Suppressor macrophage treated with lipopolysaccharide for 1 hour (primary cell): ENCODE data around the gene RWDD3.

ENCODE experiments used
- DNase-seq, 3 donors: peaks; one replicate each; pipeline ENCODE4 v3.0.0-alpha.2; 2020 to 2022

RWDD3 gene, protein sequence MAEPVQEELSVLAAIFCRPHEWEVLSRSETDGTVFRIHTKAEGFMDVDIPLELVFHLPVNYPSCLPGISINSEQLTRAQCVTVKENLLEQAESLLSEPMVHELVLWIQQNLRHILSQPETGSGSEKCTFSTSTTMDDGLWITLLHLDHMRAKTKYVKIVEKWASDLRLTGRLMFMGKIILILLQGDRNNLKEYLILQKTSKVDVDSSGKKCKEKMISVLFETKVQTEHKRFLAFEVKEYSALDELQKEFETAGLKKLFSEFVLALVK

GRCh38 chr1:95233737-95234500 lies at the start of gene RWDD3:
Gene RWDD3 (plus strand): TSS chr1:95234210. CDS start chr1:95234231, 21 bp downstream.
- DNase-seq: peak; percentile 94 to 99 (median 98)

GRCh38 chr1:95186149-95186548 lies 47.9 kb upstream of the RWDD3 start:
- DNase-seq: no peak

DNA sequence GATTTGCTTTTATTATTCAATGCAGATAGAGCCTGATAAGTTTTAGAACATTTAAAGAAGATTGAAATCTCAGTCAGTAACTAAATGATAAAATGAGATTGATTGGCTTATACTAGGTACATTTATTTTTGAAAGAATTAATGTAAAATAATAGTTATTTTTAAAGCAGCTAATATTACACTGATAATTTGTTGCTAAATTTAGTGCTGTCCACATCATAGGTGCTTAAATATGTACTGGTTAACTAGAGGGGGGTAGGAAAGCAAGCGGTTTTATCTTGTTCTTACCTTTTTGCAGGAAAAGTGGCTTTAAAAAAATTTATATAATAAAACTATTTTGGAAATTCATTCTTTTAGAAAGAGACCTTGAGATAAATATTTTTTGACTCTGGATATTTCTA lies 40.4 kb upstream of the RWDD3 start:
- DNase-seq: no peak

DNA sequence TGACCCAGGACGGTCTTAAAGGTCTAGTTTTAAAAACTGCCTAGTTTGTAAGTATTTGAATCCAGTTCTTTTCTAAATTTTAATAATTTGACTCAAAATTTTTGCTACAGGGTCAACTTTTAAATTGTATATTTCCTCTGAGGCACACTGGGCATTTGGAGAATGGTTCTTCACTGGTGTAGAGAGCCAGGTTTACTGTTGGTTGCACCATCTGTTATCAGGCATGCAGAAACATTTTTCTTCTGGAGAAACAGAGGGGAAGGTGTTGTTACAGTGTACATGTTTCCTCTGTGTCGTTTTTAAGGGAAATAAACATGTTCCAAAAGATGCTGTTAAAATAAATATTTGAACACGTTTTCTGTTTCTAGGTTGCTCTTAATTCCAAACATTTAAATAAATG lies 39.0 kb upstream of the RWDD3 start:
- DNase-seq: no peak

DNA sequence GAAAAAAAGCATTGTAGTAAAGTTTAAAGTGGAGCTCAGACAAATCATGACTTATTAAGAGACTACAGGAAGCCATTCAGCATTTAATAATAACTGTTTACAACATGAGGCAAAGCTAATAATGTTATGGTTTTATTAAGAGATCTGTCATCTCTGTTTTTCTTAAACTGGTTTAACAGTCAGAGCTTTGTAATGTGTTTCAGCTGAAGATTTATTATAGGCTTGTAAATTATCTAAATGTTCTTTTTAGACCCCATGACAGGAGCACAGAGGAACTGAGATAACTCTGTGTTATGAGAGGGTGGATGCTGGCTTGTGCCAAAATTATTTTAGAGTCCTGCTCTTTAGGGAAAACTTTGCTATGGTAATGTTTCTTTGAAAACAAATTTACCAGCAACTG lies 38.0 kb upstream of the RWDD3 start:
- DNase-seq: no peak

- no peak for DNase-seq
These were observed 36.3 kb upstream of the RWDD3 start for GRCh38 chr1:95197616-95198252.

DNA sequence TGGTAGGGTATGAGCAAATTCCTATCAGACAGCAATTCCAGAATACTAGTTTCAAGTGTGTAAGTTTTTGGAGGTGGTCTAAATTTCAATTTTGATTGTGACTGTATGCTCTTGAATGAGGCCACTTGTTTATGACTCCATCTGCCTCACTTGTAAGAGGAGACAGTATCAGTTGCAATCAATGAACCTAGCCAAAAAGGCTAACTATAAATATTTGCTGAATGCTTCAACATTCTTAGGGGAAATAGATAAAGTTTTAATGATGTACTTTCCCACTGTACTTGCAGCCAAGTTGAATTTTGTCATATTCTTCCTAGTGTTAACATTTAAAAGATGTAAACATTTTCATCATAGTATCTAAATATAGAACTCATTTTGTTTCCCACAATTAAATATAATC lies 32.1 kb upstream of the RWDD3 start:
- DNase-seq: no peak

GRCh38 chr1:95203908-95204437 lies 30.0 kb upstream of the RWDD3 start:
- DNase-seq: no peak

DNA sequence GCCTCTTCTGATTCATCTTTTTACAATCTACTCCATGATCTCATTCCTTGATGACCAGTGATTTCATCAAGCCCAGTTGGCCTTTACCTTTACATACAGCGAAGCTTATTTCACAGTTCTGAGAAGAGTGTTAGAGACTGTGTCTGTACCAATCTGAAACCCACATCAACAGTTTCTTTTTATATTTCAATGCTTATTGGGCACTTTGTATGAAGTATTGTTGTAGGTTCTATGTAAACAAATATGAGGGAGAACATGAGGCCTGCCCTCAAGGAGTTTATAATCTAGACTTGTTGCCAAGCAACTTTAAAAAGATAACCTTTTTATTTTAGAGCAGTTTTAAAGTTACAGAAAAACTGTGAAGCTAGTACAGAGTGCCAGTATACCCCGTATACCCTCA lies 27.5 kb upstream of the RWDD3 start:
- DNase-seq: no peak

DNA sequence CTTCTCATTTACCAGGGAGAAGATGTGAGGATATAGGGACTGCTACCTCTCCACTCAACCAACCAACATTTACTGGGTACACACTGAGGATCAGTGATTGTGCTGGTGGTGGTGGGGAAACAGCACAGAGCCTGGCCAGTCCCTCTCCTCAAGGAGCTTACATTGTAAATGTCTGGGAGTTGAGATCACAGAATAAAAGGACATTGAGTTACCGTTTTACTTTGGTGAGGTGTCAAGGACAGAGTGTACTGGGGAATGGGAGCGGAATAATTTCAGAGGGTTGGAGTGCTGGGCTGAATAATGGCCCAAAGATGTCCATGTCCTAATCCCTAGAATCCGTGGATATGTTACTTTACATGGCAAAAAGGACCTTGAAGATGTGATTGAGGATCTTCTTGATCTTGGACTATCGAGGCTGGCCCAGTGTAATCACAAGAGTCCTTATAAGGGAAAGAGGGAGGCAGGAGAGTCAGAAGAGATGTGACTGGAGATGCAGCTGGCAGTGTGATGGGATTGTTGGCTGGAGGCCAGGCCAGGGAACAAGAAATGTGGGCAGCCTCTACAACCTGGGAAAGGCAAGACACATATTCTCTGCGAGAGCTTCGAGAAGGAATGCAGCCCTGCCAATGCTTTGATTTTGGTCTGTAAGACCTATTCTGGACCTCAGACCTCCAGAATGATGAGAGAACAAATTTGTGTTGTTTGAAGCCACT lies 26.6 kb upstream of the RWDD3 start:
- DNase-seq: no peak

- no peak for DNase-seq
These were observed 25.1 kb upstream of the RWDD3 start for GRCh38 chr1:95208876-95209275.

DNA sequence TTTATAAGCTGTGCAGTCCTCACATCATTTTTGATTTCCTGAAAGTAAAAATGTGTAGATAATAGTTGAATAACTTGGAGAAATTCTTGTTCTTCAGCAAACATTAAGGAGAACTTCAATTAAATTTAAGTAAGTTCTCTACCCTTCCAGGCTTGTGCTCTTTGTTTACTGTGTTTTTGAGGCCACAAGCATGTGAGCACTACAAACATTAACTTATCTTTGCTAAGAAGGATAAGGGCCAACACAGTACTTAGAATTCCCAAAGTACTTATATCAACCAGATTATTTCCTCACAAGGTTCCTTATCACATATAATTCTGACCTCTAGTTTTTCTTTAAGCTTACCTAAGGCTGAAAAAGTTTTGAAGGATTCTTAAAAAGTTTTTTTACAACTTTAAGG lies 24.7 kb upstream of the RWDD3 start:
- no peak for DNase-seq

DNA sequence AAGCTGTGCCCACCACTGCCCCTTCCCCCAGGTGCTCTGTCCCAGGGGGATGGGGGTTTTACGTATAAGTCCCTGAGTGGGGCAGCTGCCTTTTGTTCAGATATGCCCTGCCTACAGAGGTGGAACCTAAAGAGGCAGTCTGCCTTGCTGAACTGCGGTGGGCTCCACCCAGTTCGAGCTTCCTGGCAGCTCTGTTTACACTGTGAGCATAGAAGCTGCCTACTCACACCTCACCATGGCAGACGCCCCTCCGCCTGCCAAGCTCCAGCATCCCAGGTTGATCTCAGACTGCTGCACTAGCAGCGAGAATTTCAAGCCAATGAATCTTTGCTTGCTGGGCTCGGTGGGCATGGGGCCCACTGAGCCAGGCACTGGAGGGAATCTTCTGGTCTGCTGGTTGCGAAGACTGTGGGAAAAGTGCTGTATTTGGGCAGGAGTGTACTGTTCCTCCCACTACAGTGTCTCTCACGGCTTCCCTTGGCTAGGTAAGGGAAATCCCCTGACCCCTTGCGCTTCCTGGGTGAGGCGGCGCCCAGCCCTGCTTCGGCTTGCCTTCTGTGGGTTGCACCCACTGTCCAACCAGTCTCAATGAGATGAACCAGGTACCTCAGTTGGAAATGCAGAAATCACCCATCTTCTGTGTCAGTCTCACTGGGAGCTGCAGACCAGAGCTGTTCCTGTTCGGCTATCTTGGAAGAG lies 17.6 kb upstream of the RWDD3 start:
- no peak for DNase-seq

DNA sequence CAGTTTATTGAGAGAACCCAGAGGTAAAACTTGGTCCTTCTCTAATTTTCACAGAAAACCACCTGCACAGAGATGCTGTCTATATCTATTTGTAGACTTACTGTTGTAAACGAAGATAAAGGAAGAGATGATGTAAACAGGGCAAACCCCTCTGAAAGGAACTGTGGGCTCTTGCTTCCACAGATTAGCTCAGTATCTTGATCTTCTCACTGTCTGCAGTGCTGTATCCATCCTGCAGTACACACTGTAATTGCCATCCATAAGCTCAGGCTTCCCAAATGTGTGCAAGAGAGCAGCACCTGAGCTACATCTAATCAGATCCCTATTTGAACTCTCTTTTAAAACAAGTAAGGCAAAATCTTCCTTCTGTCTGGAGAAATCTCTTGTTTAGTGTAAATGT lies 16.6 kb upstream of the RWDD3 start:
- DNase-seq: no peak

DNA sequence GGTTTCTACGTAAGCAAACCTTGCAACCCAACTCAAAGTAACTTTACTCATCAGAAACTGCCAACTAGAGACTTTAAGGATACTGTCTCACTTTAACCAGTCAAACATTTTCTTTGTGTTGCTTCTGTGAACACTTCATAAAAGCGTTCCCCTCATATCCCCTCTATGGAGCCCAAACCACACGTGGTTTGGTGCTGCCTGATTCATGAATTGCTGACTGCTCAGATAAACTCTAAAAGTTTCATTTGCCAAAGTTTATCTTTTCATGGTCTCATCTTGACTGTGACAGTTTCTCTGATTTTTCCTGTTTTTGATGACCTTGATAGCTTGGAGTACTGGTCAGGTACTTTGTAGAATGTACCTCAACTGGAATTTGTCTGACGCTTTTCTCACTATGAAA lies 14.6 kb upstream of the RWDD3 start:
- no peak for DNase-seq

DNA sequence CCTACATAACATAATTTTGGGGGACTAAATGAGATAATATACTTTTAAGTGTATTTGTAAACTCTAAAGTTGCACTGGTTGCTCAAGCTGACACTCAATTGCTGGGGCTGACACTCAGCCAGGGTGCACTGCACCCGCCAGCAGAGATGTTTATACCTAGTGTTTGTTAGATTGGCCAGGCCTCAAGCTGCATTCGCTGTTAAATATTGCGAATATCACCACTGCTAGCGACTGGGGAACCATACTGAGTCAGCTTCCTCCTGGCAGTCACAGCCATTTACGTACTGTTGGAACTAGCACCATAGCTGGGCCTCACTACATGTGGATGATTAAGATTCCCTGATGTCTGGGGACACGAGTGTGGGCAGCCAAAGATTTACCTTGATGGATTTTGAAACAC lies 12.7 kb upstream of the RWDD3 start:
- DNase-seq: no peak

- no peak for DNase-seq
These were observed 11.4 kb upstream of the RWDD3 start for GRCh38 chr1:95222629-95223028.

DNA sequence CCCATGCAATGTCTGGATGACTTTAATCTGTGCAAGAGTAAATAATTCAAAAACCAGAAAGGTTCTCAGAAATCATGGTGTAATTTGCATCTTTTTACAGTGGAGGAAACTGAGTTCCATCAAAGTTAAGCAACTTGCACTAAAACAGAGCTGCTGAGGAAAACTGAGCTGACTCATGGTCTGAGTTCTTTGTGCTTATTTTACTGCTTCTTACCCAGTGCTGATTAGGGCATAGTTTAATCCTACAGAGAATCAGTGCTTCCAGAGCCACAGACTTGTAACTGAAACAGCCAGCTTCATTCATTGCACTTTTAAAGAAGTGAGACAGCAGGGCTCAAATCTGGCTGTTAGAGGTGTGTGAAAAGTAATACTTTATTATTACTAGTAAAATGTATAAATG lies 10.9 kb upstream of the RWDD3 start:
- DNase-seq: no peak

DNA sequence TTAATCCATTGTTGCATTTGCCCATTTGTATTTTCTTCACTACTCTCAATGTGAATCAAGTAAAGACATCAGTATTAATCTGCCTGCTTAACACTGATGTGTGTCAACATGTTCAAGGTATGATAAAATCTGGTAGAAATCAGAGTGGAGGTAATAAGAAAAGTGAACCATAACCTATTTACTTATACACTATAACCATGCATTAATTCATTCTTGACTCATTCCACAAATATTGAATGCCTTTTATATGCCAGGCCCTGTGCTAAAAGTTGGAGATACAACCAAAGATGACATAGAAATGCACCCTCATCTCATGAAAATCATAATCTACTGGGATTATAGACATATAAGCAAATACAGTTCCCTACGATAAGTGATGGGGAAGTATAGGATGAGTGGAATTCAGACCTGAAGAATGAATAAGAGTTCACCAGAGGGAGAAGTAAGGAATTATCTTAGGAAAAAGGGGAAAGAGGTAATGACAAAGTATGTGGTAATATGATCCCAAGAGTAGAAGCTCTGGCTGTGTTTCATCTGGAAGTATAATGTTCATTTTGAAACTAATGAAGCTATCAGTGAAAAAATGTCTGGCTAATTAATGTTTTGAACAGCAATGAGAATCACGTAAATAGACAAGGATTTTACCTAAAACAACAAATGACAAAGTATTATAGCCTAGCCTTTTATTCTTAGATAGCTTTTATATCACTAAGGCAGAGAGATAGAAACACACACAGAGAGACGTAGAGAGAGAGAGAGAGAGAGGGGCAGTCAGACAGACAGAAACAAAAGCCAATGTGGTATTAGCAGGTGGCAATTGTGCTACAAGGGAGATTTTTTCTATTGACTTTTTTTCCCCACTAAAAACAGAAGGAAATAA lies 7.0 kb upstream of the RWDD3 start:
- DNase-seq: no peak

- DNase-seq: no peak
These were observed 5.0 kb upstream of the RWDD3 start for GRCh38 chr1:95229037-95229436.

GRCh38 chr1:95229706-95230105 lies 4.3 kb upstream of the RWDD3 start:
- no peak for DNase-seq

GRCh38 chr1:95230256-95230655 lies 3.8 kb upstream of the RWDD3 start:
- no peak for DNase-seq
